Right lobe of liver (tissue), 6 donors: ENCODE measurements around the gene MAJIN. TPM values are rescaled to one million over a fixed set of nuclear protein-coding genes. Genes with fewer than 3 reads are reported as not detected.
A peak's percentile ranks its signal among the peaks of the same experiment; 100 is the strongest.

Experiments
- ATAC-seq, 4 donors: fragments of 200-7000 bp; cut with Tn5 transposase; one replicate each; pipeline ENCODE4 v1.9.1; 2020; ENCODE audit warnings: mild to moderate bottlenecking in 4 of 4, moderate library complexity in 4 of 4
- DNase-seq, 3 donors: peaks; one replicate each; pipeline ENCODE4 v3.0.0-alpha.2; 2020
- H3K27ac ChIP-seq, 3 donors: fragments of 200-600 bp; one replicate each; pipeline ENCODE4 v1.8.0; 2022
- H3K27me3 ChIP-seq, 2 donors: fragments of 200-600 bp; one replicate each; pipeline ENCODE4 v1.8.0; 2022
- H3K36me3 ChIP-seq, 4 donors: fragments of 200-600 bp; sonication (generic) in 1 of 4; one replicate each; pipeline versions ENCODE4 v1.5.1 to v1.8.0; 2017 to 2022; ENCODE audit warnings: control low read depth in 1 of 4
- H3K4me1 ChIP-seq, 4 donors: fragments of 200-600 bp; sonication (generic) in 1 of 4; one replicate each; pipeline versions ENCODE4 v1.5.1 to v1.8.0; 2017 to 2022; ENCODE audit warnings: control low read depth in 1 of 4
- H3K4me3 ChIP-seq, 3 donors: fragments of 200-600 bp; one replicate each; pipeline ENCODE4 v1.8.0; 2022
- H3K9me3 ChIP-seq, 4 donors: fragments of 200-600 bp; sonication (generic) in 1 of 4; one replicate each; pipeline versions ENCODE4 v1.5.1 to v1.8.0; 2017 to 2022; ENCODE audit warnings: control low read depth in 1 of 4
- CTCF ChIP-seq, 4 donors: fragments of 200-600 bp in 3 of 4; fragments of 450-650 bp in 1 of 4; IDR thresholded peaks; one replicate each; pipeline versions ENCODE4 v1.5.1 to v1.8.0; 2016 to 2022; ENCODE audit warnings: antibody characterized with exemption in 4 of 4, mild to moderate bottlenecking in 2 of 4
- POLR2A ChIP-seq: fragments of 450-650 bp; IDR thresholded peaks from one replicate; pipeline ENCODE4 v1.6.1; 2017; ENCODE audit warnings: antibody characterized with exemption, mild to moderate bottlenecking
- WGBS: methylation state at CpG from one replicate; pipeline ENCODE4 v1.1.6; 2018; ENCODE audit warnings: low coverage, low lambda C conversion rate; ENCODE audit not compliant: insufficient coverage; ENCODE audit errors: missing lambda C conversion rate; 5-methylcytosine and 5-hydroxymethylcytosine counted together
- intact Hi-C, 2 donors: fragments of 100-400 bp; cut with DNase I; formaldehyde crosslinking; loops; one replicate each; pipeline versions ENCODE4 v1.11.2 to v1.14.1; 2022
- long read RNA-seq: library from polyadenylated mRNA; unstranded; transcript quantifications from one replicate; pipeline ENCODE4 v2.0.0, GENCODE V29; 2019
- total RNA-seq, 6 experiments: library from RNA; depleted of rRNA in 2 of 6; stranded (reverse); fragments of >200 nt in 2 of 6; fragmentation: NEBNext Ultra II Directional in 3 of 6; extraction: Animal tissue kit (Norgen Biotek cat#: 25700) in 3 of 6; gene quantifications; one replicate each; pipeline versions ENCODE4 v1.1.0 to v1.2.4, GENCODE V29; 2016 to 2023
- donor health status: DM: no; HTN: yes; CAD: no.
- donor health status: DM: no; HTN: no; CAD: no.
- donor health status: DM: no; HTN: no; CAD: no.
- donor health status: DM: no; HTN: yes; CAD: no.
- donor health status: DM: no; HTN: yes; CAD: no.

The MAJIN gene
- total RNA-seq = under 1 TPM in 2 of 6 experiments, not detected in 4; 0.33 to 0.86 TPM
- long read RNA-seq = 0 reads

- TF ChIP-seq CTCF (IDR thresholded peaks at IDR 0.05) (no peak), POLR2A (no peak)
- 0% methylated on average over 7 of the region's 69 CpGs for WGBS
- Histone ChIP-seq H3K27me3 (no peaks in the 10 kb centered on the region), H3K36me3 (no peaks in the 10 kb centered on the region), H3K4me3 (peak within 1 kb of the TSS; percentile 27 to 47 (median 44)), H3K27ac (no peak within 1 kb of the TSS), H3K4me1 (peaks cover 0 to 10% (median 0%) of the 10 kb centered on the region in 4 donors), H3K9me3 (no peaks in the 10 kb centered on the region)
- ATAC-seq (peak; percentile 80 to 95 (median 88)), DNase-seq (peak; percentile 86 to 91 (median 89))
- intact Hi-C loops = no loop called here
Observed at GRCh38 chr11:64971421-64972233, at the start of gene MAJIN. MAJIN (minus strand) TSS chr11:64972108; CDS start chr11:64959405, 12,703 bp downstream.

GRCh38 chr11:65021509-65021908 lies 49.6 kb upstream of the MAJIN start:
- 100% methylated on average over 1 of the region's 11 CpGs for WGBS
- no peak for TF ChIP-seq POLR2A
- TF ChIP-seq CTCF (IDR thresholded peaks at IDR 0.05) = no peak
- ATAC-seq (no peak), DNase-seq (no peak)
- H3K27ac ChIP-seq = no peak overlapping the region
- no peaks in the 10 kb centered on the region for H3K27me3 ChIP-seq
- intact Hi-C loops = no loop called here
- H3K36me3 ChIP-seq = peaks cover 0 to 3% (median 0%) of the 10 kb centered on the region in 4 donors
- H3K9me3 ChIP-seq = no peaks in the 10 kb centered on the region
- no peak overlapping the region for H3K4me3 ChIP-seq
- H3K4me1 ChIP-seq = peaks cover 0 to 5% (median 0%) of the 10 kb centered on the region in 4 donors

- 50% methylated on average over 3 of the region's 3 CpGs for WGBS
- no peak overlapping the region for H3K27ac ChIP-seq
- H3K9me3 ChIP-seq = no peaks in the 10 kb centered on the region
- H3K36me3 ChIP-seq = peaks cover 0 to 3% (median 0%) of the 10 kb centered on the region in 4 donors
- intact Hi-C loops = no loop called here
- H3K4me3 ChIP-seq = no peak overlapping the region
- no peaks in the 10 kb centered on the region for H3K27me3 ChIP-seq
- TF ChIP-seq CTCF (IDR thresholded peaks at IDR 0.05) = no peak
- TF ChIP-seq POLR2A = no peak
- H3K4me1 ChIP-seq = peaks cover 0 to 5% (median 0%) of the 10 kb centered on the region in 4 donors
- DNase-seq (no peak), ATAC-seq (no peak)
Observed at GRCh38 chr11:65021003-65021402, 49.1 kb upstream of the MAJIN start.

- peak in 3 of 4 donors; percentile 6 to 42 (median 41) for ATAC-seq
- WGBS = 40% methylated on average over 6 of the region's 7 CpGs
- intact Hi-C loops = no loop called here
Observed at GRCh38 chr11:65019824-65020223, 47.9 kb upstream of the MAJIN start.

More at GRCh38 chr11:65019824-65020223, 47.9 kb upstream of the MAJIN start:
- TF ChIP-seq CTCF (IDR thresholded peaks at IDR 0.05) (no peak), POLR2A (no peak)
- Histone ChIP-seq H3K36me3 (peaks cover 0 to 3% (median 0%) of the 10 kb centered on the region in 4 donors), H3K9me3 (no peaks in the 10 kb centered on the region), H3K4me3 (no peak overlapping the region), H3K27me3 (no peaks in the 10 kb centered on the region), H3K27ac (no peak overlapping the region), H3K4me1 (peaks cover 0 to 5% (median 0%) of the 10 kb centered on the region in 4 donors)
- DNase-seq = no peak
